ENCODE data around the gene KRT80.
A peak's percentile ranks its signal among the peaks of the same experiment; 100 is the strongest.
"Not testable (repeated sequence)": the region's sequence is repeated elsewhere in the genome, so short reads cannot be mapped to it uniquely, and the experiment has no call there.

KRT80 gene

DNA sequence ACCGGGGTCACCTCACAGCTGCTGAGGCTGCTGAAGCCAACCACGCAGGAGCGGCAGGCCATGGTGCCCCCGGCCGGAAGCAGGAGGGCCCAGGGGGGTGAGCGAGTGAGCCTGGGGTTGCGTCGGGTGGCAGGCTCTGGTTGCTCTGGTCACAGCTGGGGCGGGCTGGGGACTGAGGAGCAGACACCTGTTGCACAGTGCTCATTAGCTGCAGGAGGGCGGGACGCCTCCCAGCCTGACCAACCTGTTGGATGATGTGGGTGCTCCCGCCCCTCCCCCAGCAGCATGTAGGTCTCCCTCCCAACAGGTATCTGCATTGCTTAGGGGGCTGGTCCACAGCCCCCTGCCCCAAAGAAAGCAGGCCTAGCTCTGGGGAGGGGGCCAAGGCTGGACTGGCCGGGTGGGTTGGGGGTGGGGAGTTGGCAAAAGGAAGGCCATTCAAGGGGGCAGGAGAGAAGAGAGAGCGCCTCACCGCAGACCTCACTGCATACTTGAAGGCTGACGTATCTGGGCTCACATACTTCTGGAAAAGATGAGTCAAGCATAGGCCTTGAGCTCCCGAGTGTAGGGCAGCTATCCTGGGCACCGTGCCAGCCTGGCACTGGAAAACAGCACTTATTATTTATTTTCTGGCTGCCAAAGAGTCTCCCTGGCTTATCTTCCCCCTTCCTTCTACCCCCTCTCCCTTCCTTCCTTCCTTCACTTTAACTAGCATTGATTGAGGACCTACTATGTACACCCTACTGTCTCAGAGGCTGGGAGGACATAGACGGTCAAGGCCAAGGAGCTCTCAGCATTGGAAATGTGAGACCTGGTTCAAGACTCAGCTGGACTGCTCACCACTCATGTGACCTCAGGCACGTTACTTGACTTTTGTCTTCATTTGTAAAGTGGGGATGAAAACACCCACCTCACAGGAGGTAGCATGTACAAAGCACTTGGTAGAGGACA, at the start of gene KRT80:
KRT80 (minus strand) TSS at position 174 of the 951 bp plus-strand sequence; CDS start at position 62, 112 bp downstream.
- peak; percentile 44 for DNase-seq

DNA sequence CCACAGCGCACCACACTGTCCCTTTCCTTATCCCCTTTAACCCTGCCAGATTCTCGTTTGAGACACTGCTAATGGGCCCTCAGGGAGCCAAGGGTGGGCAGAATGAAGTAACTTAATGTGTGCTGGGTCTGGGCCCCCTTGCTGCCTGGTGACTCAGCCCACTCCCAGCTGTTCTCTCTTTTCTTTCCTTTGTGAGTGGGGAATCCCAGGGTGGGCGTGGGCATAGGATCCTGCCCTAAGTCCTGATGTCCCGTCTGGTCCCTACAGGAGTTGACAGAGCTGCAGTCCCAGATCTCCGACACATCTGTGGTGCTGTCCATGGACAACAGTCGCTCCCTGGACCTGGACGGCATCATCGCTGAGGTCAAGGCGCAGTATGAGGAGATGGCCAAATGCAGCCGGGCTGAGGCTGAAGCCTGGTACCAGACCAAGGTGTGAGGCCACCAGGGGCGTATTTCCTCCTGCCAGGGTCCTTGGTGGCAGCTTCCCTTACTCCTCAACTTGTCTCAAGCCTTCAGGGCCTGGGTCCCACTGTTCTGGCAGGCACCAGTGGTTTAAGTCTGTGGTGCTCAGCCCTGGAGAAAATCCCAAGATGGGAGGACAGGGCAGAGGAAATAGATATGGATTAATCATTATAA, 49.5 kb upstream of the KRT80 start:
- DNase-seq: no peak

- DNase-seq: not testable (repeated sequence)
These were observed 48.4 kb upstream of the KRT80 start for GRCh38 chr12:52240247-52240646.

- DNase-seq: no peak
These were observed 48.0 kb upstream of the KRT80 start for GRCh38 chr12:52239767-52240166.

DNA sequence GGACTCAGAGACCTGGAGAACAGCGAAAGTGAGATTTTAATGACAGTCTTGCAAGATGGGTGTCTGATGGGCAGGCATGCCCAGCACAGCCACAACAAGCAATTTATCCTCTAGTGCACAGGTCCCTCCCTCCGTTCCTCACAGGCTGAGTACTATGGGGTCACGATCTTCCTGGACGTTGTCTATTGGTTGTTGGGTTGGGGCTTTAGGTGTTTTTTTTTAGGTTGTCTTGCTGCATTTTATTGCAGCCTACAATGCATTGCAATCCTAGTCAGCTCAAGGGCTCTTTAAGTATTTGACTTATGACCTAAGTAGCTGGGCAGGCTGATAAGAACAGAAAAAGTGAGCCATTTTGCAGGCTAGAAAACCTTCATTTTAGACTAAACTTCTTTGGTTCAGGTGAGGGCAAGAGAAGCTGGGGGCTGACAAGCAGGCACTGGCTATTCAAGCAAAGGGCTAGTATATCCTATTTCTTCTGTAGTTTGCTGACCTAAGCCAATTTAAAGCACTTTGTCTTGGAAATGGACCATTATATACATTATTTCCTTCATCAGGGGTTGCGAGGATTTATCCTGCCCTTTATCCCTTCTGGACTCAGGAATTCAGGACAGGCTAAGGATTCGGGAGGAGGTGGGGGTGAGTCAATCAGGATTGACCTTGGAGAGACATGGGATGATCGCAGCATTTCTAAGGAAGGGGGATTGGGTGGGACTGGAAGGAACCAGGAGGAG, 47.3 kb upstream of the KRT80 start:
- DNase-seq: no peak

- no peak for DNase-seq
These were observed 46.5 kb upstream of the KRT80 start for GRCh38 chr12:52238207-52238840.

GRCh38 chr12:52236386-52237050, 44.7 kb upstream of the KRT80 start:
- DNase-seq: no peak

GRCh38 chr12:52235822-52236361, 44.1 kb upstream of the KRT80 start:
- DNase-seq: no peak

- no peak for DNase-seq
These were observed 43.4 kb upstream of the KRT80 start for GRCh38 chr12:52235001-52235764.

- DNase-seq: no peak
These were observed 42.5 kb upstream of the KRT80 start for GRCh38 chr12:52234223-52234810.

- DNase-seq: no peak
These were observed 41.8 kb upstream of the KRT80 start for GRCh38 chr12:52233462-52234207.

DNA sequence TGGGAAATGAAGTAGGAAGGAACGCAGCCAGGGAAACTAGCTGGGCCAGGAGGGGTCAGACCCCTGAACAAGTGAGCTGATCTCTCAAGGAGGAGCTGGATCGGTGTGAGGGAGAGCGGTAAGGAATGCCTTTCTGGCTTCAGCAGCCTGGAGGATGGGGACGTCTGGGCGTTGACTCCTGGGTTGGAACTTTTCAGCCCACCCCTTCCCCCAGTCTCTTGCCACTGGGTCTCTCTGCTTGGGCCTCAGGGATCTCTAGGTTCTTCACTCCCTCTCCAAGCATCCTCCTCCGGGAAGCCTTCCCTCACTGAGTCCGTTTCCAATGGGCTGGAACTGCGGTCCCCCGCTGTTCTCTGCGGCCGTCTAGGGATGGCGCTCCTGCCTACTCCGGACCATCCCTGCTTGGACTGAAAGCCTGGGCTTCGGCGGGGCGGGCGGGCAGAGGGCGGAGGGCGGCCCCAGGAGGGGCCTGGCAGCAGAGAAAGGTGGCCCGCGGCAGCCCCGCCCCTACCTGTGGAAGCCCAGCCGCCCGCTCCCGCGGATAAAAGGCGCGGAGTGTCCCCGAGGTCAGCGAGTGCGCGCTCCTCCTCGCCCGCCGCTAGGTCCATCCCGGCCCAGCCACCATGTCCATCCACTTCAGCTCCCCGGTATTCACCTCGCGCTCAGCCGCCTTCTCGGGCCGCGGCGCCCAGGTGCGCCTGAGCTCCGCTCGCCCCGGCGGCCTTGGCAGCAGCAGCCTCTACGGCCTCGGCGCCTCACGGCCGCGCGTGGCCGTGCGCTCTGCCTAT, 41.1 kb upstream of the KRT80 start, which contains the start of gene KRT7:
KRT7 (plus strand) TSS at position 570 of the 788 bp plus-strand sequence; CDS start at position 624, 54 bp downstream.
- DNase-seq: no peak

DNA sequence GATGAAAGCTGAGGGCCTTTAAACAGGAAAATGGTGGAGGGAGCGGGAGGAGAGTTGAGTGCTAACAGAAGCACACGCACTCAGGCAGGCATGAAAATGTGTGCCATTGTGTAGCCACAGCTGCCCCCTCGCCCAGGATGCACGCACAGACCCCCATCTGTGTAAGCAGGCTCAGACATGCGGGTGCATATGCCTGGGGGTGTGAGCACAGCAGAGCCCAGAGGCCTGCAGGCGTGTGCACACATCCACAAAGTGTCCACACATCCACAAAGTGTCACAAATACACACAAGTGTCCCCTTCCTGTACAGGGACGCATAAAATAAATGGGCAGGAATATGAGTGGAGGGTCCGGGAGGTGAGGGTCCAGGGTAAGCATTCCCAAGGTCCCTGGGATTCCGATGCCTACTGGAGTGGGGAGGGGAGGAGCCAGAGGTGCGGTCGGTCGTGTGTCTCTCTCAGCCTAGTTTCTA, 40.4 kb upstream of the KRT80 start:
- no peak for DNase-seq

- no peak for DNase-seq
These were observed 39.7 kb upstream of the KRT80 start for GRCh38 chr12:52231305-52232202.

GRCh38 chr12:52230364-52231281, 38.8 kb upstream of the KRT80 start:
- no peak for DNase-seq

DNA sequence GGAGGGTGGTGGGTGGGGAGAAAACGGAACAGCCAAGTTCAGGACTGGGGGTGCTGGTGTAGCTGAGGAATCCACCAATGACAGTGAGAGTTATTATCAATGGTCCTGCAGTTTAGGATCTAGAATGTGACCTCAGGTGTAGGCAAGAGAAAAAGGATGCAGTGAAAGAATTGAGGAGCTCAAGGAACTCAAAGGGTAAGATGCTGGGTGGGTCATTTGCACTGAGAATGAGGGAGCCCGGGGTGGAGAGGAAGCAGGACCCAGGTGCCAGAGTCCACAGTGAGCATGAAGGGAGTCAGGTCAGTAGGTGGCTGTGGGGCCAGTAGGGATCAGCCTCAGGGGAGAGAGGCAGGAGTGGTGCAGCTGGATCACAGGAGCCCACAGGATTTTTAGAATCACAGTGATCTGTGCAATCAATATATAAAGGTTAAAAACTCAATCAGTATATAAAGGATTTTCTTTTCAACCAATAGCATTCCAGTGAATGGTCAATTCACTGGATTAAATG, 38.1 kb upstream of the KRT80 start:
- no peak for DNase-seq

Measured in stimulated activated CD8-positive, alpha-beta memory T cell treated with anti-CD3 and anti-CD28 coated beads, Interleukin-4, amount 100 ng/mL, for 48 hours (primary cell).